ENCODE data around the gene NDFIP1. TPM values are rescaled to one million over a fixed set of nuclear protein-coding genes. Genes with fewer than 3 reads are reported as not detected.

NDFIP1 gene
- total RNA-seq, 2 experiments from 2014 or later = 54.9 to 86.7 TPM

DNA sequence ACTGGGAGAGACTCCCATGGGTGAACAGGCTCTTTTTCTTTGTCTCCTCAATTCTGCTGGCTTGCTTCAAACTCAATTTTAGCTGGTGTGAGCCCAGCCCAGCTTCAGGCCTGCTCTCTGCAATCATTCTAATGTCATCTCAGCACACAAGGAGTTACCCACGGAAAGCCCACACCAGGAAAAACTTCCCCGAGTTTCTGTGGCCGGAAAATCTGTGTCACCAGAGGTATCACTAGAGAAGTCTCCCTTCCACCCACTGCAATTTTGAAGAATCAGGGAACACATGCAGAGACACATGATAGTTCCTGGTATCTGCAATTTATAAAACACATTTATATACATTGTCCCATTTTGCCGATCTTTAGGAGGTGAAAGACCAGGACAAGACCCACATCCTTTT, 13.5 kb upstream of the NDFIP1 start:
- ChIA-PET POLR2A (interaction anchor here (0.5 to 2.3 kb wide), 5 partner anchors 14 to 412 kb away, joined by 3 to 38 read pairs (median 3); partner anchors contain the start of gene NDFIP1), CTCF (interaction anchor here (0.7 to 2.7 kb wide), 8 partner anchors 10 to 83 kb away, joined by 3 to 22 read pairs (median 4); no protein-coding TSS in a partner anchor)
- H3K9me3 Mint-ChIP-seq (ENCODE audit: low read depth) = no peaks in the 10 kb centered on the region
- peaks cover 1% of the 10 kb centered on the region for H3K36me3 Mint-ChIP-seq (ENCODE audit: low read depth)
- H3K4me3 Mint-ChIP-seq = peak overlapping the region; percentile 53
- no peaks in the 10 kb centered on the region for H3K27me3 Mint-ChIP-seq
- intact Hi-C loops (cut with DNase I, micrococcal nuclease) = loop anchor here (1.0 to 5.0 kb wide), 5 partner anchors 13 to 1693 kb away; partner anchors contain the start of genes ANKHD1 (in 1 of the 2) and NDFIP1 (in 1 of the 2)
- H3K27ac Mint-ChIP-seq = peak overlapping the region; percentile 97
- DNase-seq (peak; percentile 83), ATAC-seq (peak; percentile 15)
- H3K4me1 Mint-ChIP-seq = peaks cover 81% of the 10 kb centered on the region

DNA sequence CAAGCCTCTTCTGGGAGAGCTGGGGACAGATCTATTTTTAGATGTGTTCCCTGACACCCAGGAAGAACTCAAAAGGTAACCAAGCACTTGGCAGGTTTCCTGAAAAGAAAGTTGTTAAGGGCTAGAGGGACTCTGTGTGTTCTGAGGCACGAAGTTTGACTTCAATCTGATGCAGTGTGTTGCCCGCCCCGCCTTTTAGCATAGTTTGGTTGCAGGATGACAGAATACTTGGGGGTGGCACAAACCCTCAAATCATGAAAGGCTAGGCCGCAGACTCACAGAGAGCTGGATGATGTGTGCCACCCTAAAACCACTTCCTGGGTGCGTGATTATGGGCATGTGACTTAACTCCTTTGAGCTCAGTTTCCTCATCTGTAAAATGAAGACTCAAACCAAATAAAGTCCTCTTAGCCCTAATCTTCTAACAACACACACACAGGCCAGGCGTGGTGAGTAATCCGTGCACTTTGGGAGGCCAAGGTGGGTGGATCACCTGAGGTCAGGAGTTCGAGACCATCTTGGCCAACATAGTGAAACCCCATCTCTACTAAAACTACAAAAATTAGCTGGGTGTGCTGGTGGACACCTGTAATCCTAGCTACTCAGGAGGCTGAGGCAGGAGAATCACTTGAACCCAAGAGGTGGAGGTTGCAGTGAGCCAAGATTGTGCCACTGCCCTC, 12.8 kb upstream of the NDFIP1 start:
- no peaks in the 10 kb centered on the region for H3K27me3 Mint-ChIP-seq
- H3K4me1 Mint-ChIP-seq = peaks cover 77% of the 10 kb centered on the region
- no peaks in the 10 kb centered on the region for H3K9me3 Mint-ChIP-seq (ENCODE audit: low read depth)
- DNase-seq (peak; percentile 93), ATAC-seq (peak; percentile 91)
- intact Hi-C loops (cut with DNase I, micrococcal nuclease) = loop anchor here (1.0 to 5.0 kb wide), 5 partner anchors 13 to 1693 kb away; partner anchors contain the start of genes ANKHD1 (in 1 of the 2) and NDFIP1 (in 1 of the 2)
- H3K4me3 Mint-ChIP-seq = peak overlapping the region; percentile 53
- peak overlapping the region; percentile 97 for H3K27ac Mint-ChIP-seq
- H3K36me3 Mint-ChIP-seq (ENCODE audit: low read depth) = peaks cover 1% of the 10 kb centered on the region
- ChIA-PET POLR2A (interaction anchor here (0.6 to 2.3 kb wide), 9 partner anchors 8 to 705 kb away, joined by 3 to 38 read pairs (median 4); partner anchors contain the start of genes DELE1 and NDFIP1), CTCF (interaction anchor here (0.7 to 2.7 kb wide), 10 partner anchors 9 to 185 kb away, joined by 3 to 22 read pairs (median 6); no protein-coding TSS in a partner anchor)

DNA sequence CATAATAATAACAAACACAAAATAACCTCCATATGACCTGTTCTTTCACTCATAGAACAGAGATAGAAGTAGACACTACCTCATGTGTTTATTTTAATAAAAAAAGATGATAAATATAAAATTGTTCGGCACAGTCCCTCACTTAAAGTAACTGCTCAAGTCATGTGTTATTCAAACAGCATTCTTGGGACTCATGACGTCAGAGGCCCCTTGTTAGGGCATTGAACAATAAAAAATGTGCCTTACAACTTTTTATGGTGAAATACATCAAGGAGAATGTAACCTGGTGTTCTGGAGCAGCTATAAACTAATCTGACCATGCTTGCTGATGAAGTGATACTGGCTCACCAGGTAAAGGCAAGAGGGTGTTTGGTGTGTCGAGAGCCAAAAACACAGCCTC, 12.2 kb upstream of the NDFIP1 start:
- ChIA-PET CTCF (interaction anchor here (0.9 to 2.7 kb wide), 9 partner anchors 9 to 84 kb away, joined by 3 to 22 read pairs (median 6); no protein-coding TSS in a partner anchor), POLR2A (interaction anchor here (0.6 to 2.3 kb wide), 7 partner anchors 8 to 705 kb away, joined by 3 to 38 read pairs (median 5); partner anchors contain the start of gene NDFIP1)
- Mint-ChIP-seq H3K9me3 (ENCODE audit: low read depth) (peaks cover 6% of the 10 kb centered on the region), H3K27me3 (no peaks in the 10 kb centered on the region), H3K36me3 (ENCODE audit: low read depth) (peaks cover 1% of the 10 kb centered on the region), H3K27ac (peak overlapping the region; percentile 77), H3K4me1 (peaks cover 78% of the 10 kb centered on the region), H3K4me3 (no peak overlapping the region)
- intact Hi-C loops (cut with DNase I, micrococcal nuclease) = loop anchor here in 1 of 2 experiments (5.0 kb wide), 2 partner anchors 404 to 1694 kb away; partner anchors contain the start of gene ANKHD1
- DNase-seq = no peak
- no peak for ATAC-seq

DNA sequence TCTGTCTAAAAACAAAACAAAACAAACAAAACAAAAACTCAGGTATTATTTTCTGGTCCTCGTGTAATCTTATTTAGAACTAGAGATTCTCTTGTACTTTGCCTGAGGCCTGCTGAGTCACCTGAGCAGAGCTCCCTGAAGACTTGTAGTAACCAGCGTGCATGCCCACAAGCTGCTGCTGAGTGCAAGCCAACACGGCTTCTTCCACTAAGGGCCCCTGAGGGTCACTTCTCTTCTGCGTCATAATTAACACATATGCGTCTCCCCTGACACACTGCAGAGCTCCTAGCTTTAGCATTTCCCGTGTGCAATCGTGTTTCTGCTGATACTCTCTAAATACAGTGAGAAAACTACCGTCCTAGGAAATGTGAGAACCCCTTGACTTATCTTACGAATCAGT, 10.9 kb upstream of the NDFIP1 start:
- Mint-ChIP-seq H3K4me1 (peaks cover 73% of the 10 kb centered on the region), H3K27me3 (no peaks in the 10 kb centered on the region), H3K9me3 (ENCODE audit: low read depth) (peaks cover 6% of the 10 kb centered on the region), H3K27ac (peak overlapping the region; percentile 75), H3K4me3 (peak overlapping the region; percentile 2), H3K36me3 (ENCODE audit: low read depth) (peaks cover 1% of the 10 kb centered on the region)
- intact Hi-C loops (cut with DNase I, micrococcal nuclease) = loop anchor here in 1 of 2 experiments (5.0 kb wide), 2 partner anchors 405 to 1695 kb away; partner anchors contain the start of gene ANKHD1
- ATAC-seq (peak; percentile 42), DNase-seq (peak; percentile 78)
- ChIA-PET POLR2A (interaction anchor here (0.5 to 1.0 kb wide), 4 partner anchors 11 to 109 kb away, joined by 3 to 11 read pairs (median 4); partner anchors contain the start of gene NDFIP1), CTCF (interaction anchor here (1.1 to 2.3 kb wide), 4 partner anchors 11 to 90 kb away, joined by 3 to 16 read pairs (median 6); partner anchors contain the start of gene NDFIP1)

DNA sequence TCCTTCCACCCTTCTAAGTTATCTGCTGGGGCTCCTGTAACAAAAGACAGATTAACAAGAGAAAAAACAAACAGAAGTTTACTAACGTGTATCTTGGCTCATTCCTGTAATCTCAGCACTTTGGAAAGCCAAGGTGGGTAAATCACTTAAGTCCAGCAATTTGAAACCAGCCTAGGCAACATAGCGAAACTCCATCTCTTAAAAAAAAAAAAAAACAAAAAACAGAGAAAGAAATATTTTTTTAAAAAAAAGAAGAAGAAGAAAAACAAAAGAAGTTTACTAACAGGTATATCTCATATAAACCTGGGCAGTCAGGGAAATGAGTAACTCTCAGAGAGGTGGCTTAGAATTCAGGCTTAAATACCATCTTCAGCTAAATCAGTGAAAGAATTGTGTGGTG, 10.3 kb upstream of the NDFIP1 start:
- Mint-ChIP-seq H3K4me3 (no peak overlapping the region), H3K4me1 (peaks cover 72% of the 10 kb centered on the region), H3K27ac (peak overlapping the region; percentile 75), H3K27me3 (no peaks in the 10 kb centered on the region), H3K9me3 (ENCODE audit: low read depth) (peaks cover 6% of the 10 kb centered on the region), H3K36me3 (ENCODE audit: low read depth) (peaks cover 1% of the 10 kb centered on the region)
- intact Hi-C loops (cut with DNase I, micrococcal nuclease) = loop anchor here in 1 of 2 experiments (5.0 kb wide), 2 partner anchors 406 to 1696 kb away; partner anchors contain the start of gene ANKHD1
- ATAC-seq = no peak
- POLR2A ChIA-PET = interaction anchor here (0.5 to 1.3 kb wide), 4 partner anchors 11 to 110 kb away, joined by 3 to 11 read pairs (median 4); partner anchors contain the start of gene NDFIP1
- CTCF ChIA-PET = interaction anchor here (1.1 to 2.3 kb wide), 4 partner anchors 11 to 91 kb away, joined by 3 to 16 read pairs (median 6); partner anchors contain the start of gene NDFIP1
- DNase-seq = no peak

DNA sequence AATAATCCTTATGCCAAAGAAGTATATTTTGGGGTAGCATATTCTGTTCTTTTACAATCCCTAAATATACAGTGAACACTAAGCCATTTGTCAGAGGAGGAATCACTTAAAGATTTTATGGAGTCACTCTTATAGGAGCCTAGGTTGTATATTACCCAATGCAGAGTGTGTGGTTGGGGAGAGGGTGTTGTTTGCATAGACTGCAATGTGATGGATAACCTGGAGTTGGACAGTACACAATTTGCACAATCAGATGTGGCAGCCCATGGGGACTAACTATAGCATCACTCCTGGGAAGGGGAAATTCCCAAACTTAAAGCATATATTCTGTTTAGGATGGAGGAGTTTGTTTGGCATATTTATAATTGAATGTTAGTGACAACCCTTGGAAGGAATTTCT, 9.6 kb upstream of the NDFIP1 start:
- no peak overlapping the region for H3K27ac Mint-ChIP-seq
- H3K4me1 Mint-ChIP-seq = peaks cover 66% of the 10 kb centered on the region
- ATAC-seq = no peak
- ChIA-PET POLR2A (interaction anchor here (1.3 kb wide), 1 partner anchor 83 kb away, joined by 4 read pairs; no protein-coding TSS in a partner anchor), CTCF (interaction anchor here (2.3 kb wide), 1 partner anchor 84 kb away, joined by 8 read pairs; no protein-coding TSS in a partner anchor)
- DNase-seq = no peak
- H3K9me3 Mint-ChIP-seq (ENCODE audit: low read depth) = peaks cover 6% of the 10 kb centered on the region
- peaks cover 1% of the 10 kb centered on the region for H3K36me3 Mint-ChIP-seq (ENCODE audit: low read depth)
- intact Hi-C loops (cut with DNase I, micrococcal nuclease) = loop anchor here in 1 of 2 experiments (5.0 kb wide), 2 partner anchors 407 to 1697 kb away; partner anchors contain the start of gene ANKHD1
- no peaks in the 10 kb centered on the region for H3K27me3 Mint-ChIP-seq
- no peak overlapping the region for H3K4me3 Mint-ChIP-seq

DNA sequence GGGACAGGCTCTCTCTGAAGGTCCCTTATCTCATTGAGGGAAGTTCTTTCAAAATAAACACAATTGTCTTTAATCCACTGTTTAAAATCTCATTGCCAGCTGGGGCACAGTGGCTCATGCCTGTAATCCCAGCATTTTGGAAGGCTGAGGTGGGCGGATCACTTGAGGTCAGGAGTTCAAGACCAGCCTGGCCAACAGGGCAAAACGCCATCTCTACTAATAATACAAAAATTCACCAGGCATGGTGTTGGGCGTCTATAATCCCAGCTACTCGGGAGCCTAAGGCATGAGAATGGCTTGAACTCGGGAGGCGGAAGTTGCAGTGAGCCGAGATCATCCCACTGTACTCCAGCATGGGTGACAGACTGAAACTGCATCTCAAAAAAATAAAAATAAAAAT, 8.3 kb upstream of the NDFIP1 start:
- DNase-seq (no peak), ATAC-seq (no peak)
- peaks cover 3% of the 10 kb centered on the region for H3K36me3 Mint-ChIP-seq (ENCODE audit: low read depth)
- peaks cover 6% of the 10 kb centered on the region for H3K9me3 Mint-ChIP-seq (ENCODE audit: low read depth)
- H3K27ac Mint-ChIP-seq = no peak overlapping the region
- H3K4me3 Mint-ChIP-seq = no peak overlapping the region
- POLR2A ChIA-PET = interaction anchor here (0.6 kb wide), 1 partner anchor 29 kb away, joined by 5 read pairs; no protein-coding TSS in a partner anchor
- intact Hi-C loops (cut with DNase I, micrococcal nuclease) = loop anchor here in 1 of 2 experiments (10.0 kb wide), 2 partner anchors 486 to 904 kb away; partner anchors contain the start of gene DIAPH1
- no peaks in the 10 kb centered on the region for H3K27me3 Mint-ChIP-seq
- CTCF ChIA-PET = no interaction called here
- H3K4me1 Mint-ChIP-seq = peaks cover 63% of the 10 kb centered on the region

DNA sequence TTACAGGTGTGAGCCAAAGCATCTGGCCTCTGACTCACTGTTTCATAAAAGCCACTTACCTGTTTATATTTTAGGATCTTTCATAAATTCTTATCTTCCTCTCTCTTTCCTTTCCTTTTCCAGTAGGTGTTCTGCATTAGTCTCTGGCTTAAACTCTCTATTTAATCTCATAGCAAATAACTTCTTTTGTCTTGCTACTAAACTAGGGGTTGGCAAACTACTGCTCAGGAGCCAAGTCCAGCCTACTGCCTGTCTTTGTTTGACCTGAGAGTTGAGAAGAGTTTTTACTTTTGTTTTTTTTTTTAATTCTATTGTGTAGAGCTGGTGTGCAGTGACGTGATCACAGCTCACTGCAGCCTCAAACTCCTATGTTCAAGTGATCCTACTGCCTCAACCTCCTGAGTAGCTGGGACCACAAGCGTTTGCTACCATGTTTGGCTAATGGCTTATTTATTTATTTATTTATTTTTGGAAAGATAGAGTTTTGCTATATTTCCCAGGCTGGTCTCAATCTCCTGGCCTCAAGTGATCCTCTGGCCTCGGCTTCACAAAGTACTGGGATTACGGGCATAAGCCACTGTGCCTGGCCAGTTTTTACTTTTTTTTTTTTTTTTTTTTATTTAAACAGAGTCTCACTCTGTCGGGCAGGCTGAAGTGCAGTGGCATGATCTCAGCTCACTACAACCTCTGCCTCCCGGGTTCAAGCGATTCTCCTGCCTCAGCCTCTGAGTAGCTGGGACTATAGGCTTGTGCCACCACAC, 5.4 kb upstream of the NDFIP1 start:
- ChIA-PET POLR2A (interaction anchor here (0.7 kb wide), 1 partner anchor 15 kb away, joined by 6 read pairs; no protein-coding TSS in a partner anchor), CTCF (interaction anchor here (1.8 kb wide), 1 partner anchor 87 kb away, joined by 12 read pairs; no protein-coding TSS in a partner anchor)
- H3K27me3 Mint-ChIP-seq = no peaks in the 10 kb centered on the region
- intact Hi-C loops (cut with DNase I, micrococcal nuclease) = loop anchor here in 1 of 2 experiments (10.0 kb wide), 2 partner anchors 488 to 902 kb away; partner anchors contain the start of gene DIAPH1
- no peak for DNase-seq
- no peak overlapping the region for H3K4me3 Mint-ChIP-seq
- peaks cover 6% of the 10 kb centered on the region for H3K9me3 Mint-ChIP-seq (ENCODE audit: low read depth)
- no peak for ATAC-seq
- peak overlapping the region; percentile 70 for H3K27ac Mint-ChIP-seq
- peaks cover 5% of the 10 kb centered on the region for H3K36me3 Mint-ChIP-seq (ENCODE audit: low read depth)
- H3K4me1 Mint-ChIP-seq = peaks cover 67% of the 10 kb centered on the region

DNA sequence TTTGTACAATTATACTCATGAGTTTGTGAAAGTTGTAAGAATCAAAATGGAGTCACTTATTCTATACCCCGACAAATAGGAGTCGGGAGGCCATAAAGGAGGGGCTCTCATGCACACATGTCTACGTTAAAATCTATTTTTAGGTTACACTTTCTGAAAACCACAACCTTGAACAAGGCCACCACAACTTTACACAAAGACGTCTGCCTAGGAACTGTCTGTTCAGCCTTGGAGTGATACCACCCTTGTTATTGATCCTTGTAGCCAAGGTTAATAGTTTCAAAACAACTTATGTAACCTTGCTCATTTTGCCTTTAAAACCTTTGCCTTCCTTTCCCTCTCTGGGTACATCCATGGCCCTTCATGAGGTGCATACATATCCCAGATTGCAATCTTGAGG, 4.1 kb upstream of the NDFIP1 start:
- no peaks in the 10 kb centered on the region for H3K27me3 Mint-ChIP-seq
- ChIA-PET CTCF (interaction anchor here (1.8 to 2.5 kb wide), 2 partner anchors 9 to 88 kb away, joined by 12 to 14 read pairs; no protein-coding TSS in a partner anchor), POLR2A (interaction anchor here (1.0 kb wide), 1 partner anchor 9 kb away, joined by 4 read pairs; no protein-coding TSS in a partner anchor)
- peak overlapping the region; percentile 8 for H3K4me3 Mint-ChIP-seq
- peaks cover 6% of the 10 kb centered on the region for H3K9me3 Mint-ChIP-seq (ENCODE audit: low read depth)
- peaks cover 58% of the 10 kb centered on the region for H3K4me1 Mint-ChIP-seq
- intact Hi-C loops (cut with DNase I, micrococcal nuclease) = loop anchor here in 1 of 2 experiments (10.0 kb wide), 2 partner anchors 490 to 900 kb away; partner anchors contain the start of gene DIAPH1
- peaks cover 9% of the 10 kb centered on the region for H3K36me3 Mint-ChIP-seq (ENCODE audit: low read depth)
- DNase-seq = peak; percentile 37
- H3K27ac Mint-ChIP-seq = peak overlapping the region; percentile 93
- peak; percentile 13 for ATAC-seq

DNA sequence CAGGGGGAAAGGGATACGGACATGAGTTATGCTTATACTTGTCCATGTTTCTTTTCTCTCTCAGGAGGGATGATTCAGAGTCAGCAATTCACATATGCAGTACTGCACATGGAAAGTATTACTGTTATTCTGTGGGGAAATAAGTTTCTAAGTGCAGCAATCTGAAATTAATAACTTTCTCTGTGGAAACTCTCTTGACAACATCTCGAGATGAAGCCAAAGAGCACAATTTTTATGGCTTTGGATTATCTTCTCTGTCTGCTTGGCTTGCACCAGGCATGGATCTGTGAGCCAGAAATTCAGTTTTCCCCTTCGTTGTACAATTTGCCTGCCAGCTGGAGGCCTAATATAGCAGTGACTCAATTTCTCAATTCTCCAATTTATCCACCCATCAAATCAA, 2.5 kb upstream of the NDFIP1 start:
- ATAC-seq (no peak), DNase-seq (no peak)
- H3K36me3 Mint-ChIP-seq (ENCODE audit: low read depth) = peaks cover 23% of the 10 kb centered on the region
- peak overlapping the region; percentile 93 for H3K27ac Mint-ChIP-seq
- H3K4me3 Mint-ChIP-seq = no peak overlapping the region
- intact Hi-C loops (cut with DNase I, micrococcal nuclease) = loop anchor here (5.0 to 10.0 kb wide), 5 partner anchors 36 to 899 kb away; partner anchors contain the start of genes DELE1 (in 1 of the 2) and DIAPH1 (in 1 of the 2)
- peaks cover 3% of the 10 kb centered on the region for H3K9me3 Mint-ChIP-seq (ENCODE audit: low read depth)
- ChIA-PET POLR2A (no interaction called here), CTCF (interaction anchor here (0.6 to 2.5 kb wide), 4 partner anchors 11 to 196 kb away, joined by 3 to 14 read pairs (median 4); partner anchors contain the start of gene RNF14)
- no peaks in the 10 kb centered on the region for H3K27me3 Mint-ChIP-seq
- H3K4me1 Mint-ChIP-seq = peaks cover 55% of the 10 kb centered on the region

Measured in activated CD4-positive, alpha-beta T cell treated with anti-CD3 and anti-CD28 coated beads for 36 hours (primary cell).